NCI-H1048 (cell line): ENCODE results near the gene BOC.

Experiments used
- DNase-seq: peaks from one replicate; lab custom pipeline; 2025; lab: John Stamatoyannopoulos, UW

The BOC gene

GRCh38 chr3:113193719-113194118 lies 17.6 kb upstream of the BOC start:
- no peak for DNase-seq

GRCh38 chr3:113194823-113195401 lies 16.4 kb upstream of the BOC start:
- DNase-seq, result peak; percentile 95

- DNase-seq, result no peak
Observed at GRCh38 chr3:113200351-113200750, 11.0 kb upstream of the BOC start.

- DNase-seq, result no peak
Observed at GRCh38 chr3:113200946-113201345, 10.4 kb upstream of the BOC start.

- DNase-seq, result no peak
Observed at GRCh38 chr3:113204371-113204770, 7.0 kb upstream of the BOC start.

GRCh38 chr3:113205481-113205880 lies 5.9 kb upstream of the BOC start:
- no peak for DNase-seq

- no peak for DNase-seq
Observed at GRCh38 chr3:113210604-113211329, 590 bp upstream of the BOC start.

GRCh38 chr3:113212150-113212843 lies 940 bp downstream of the BOC start:
- no peak for DNase-seq

- no peak for DNase-seq
Observed at GRCh38 chr3:113212844-113213375, 1.6 kb downstream of the BOC start.

- DNase-seq, result no peak
Observed at GRCh38 chr3:113213896-113214587, 2.7 kb downstream of the BOC start.

- no peak for DNase-seq
Observed at GRCh38 chr3:113214917-113215595, 3.7 kb downstream of the BOC start.

- no peak for DNase-seq
Observed at GRCh38 chr3:113216393-113216792, 5.0 kb downstream of the BOC start.

- DNase-seq, result no peak
Observed at GRCh38 chr3:113218011-113218680, 6.8 kb downstream of the BOC start.

- no peak for DNase-seq
Observed at GRCh38 chr3:113218681-113219045, 7.3 kb downstream of the BOC start.

GRCh38 chr3:113219605-113220300 lies 8.4 kb downstream of the BOC start:
- DNase-seq, result no peak

- no peak for DNase-seq
Observed at GRCh38 chr3:113220721-113221120, 9.4 kb downstream of the BOC start.

- no peak for DNase-seq
Observed at GRCh38 chr3:113221721-113222257, 10.4 kb downstream of the BOC start.

- DNase-seq, result no peak
Observed at GRCh38 chr3:113222451-113223086, 11.2 kb downstream of the BOC start.

- no peak for DNase-seq
Observed at GRCh38 chr3:113223475-113224281, 12.3 kb downstream of the BOC start.
